PC-9 (cell line): ENCODE data around the gene HEY2.

ENCODE experiments used
- CTCF ChIP-seq: fragments of 200-600 bp; sonication (generic); conservative IDR thresholded peaks from 2 replicates; pipeline ENCODE4 v1.6.1; 2017; ENCODE audit warnings: mixed run types, antibody characterized with exemption, mild to moderate bottlenecking, moderate library complexity
- EZH2 ChIP-seq: fragments of 200-600 bp; sonication (generic); IDR thresholded peaks from 2 replicates; pipeline ENCODE4 v1.8.0; 2017; ENCODE audit warnings: antibody characterized with exemption, low read depth

- TF ChIP-seq CTCF: no peak
- TF ChIP-seq EZH2: peak; percentile 55; the same call in 1 of the 2 replicates
These were observed 1.6 kb upstream of the HEY2 start for GRCh38 chr6:125747589-125748405.
